HepG2 (cell line): ENCODE measurements around the gene ITM2B. TPM values are rescaled to one million over a fixed set of nuclear protein-coding genes. Genes with fewer than 3 reads are reported as not detected.

Experiments
- ARNTL ChIP-seq: sonication (generic); formaldehyde crosslinking; IDR thresholded peaks from 2 replicates; pipeline ENCODE4 v1.4.0; 2020; ENCODE audit warnings: mild to moderate bottlenecking, missing genetic modification reagents
- HMG20B ChIP-seq: conservative IDR thresholded peaks from 2 replicates; pipeline ENCODE4 v1.6.1; 2016; ENCODE audit warnings: missing genetic modification reagents, missing compliant biosample characterization
- MEIS1 ChIP-seq: sonication (generic); formaldehyde crosslinking; IDR thresholded peaks from 2 replicates; pipeline ENCODE4 v1.9.0; 2021; ENCODE audit warnings: mild to moderate bottlenecking, missing genetic modification reagents, moderate library complexity, borderline replicate concordance
- MIXL1 ChIP-seq: IDR thresholded peaks from 2 replicates; pipeline ENCODE4 v1.6.1; 2016
- MTA1 ChIP-seq: sonication (generic); formaldehyde crosslinking; IDR thresholded peaks from 2 replicates; pipeline ENCODE4 v1.4.0; 2020; ENCODE audit warnings: missing genetic modification reagents, mild to moderate bottlenecking, borderline replicate concordance
- RFXAP ChIP-seq: sonication (generic); formaldehyde crosslinking; IDR thresholded peaks from 2 replicates; pipeline ENCODE4 v1.4.0; 2020; ENCODE audit warnings: missing genetic modification reagents, borderline replicate concordance
- SALL1 ChIP-seq: sonication (generic); formaldehyde crosslinking; IDR thresholded peaks from 2 replicates; pipeline ENCODE4 v1.8.0; 2022; ENCODE audit warnings: mild to moderate bottlenecking, missing genetic modification reagents
- TARDBP ChIP-seq: sonication (generic); formaldehyde crosslinking; IDR thresholded peaks from 2 replicates; pipeline ENCODE4 v1.8.0; 2022; ENCODE audit warnings: mild to moderate bottlenecking, missing genetic modification reagents
- TEAD2 ChIP-seq: sonication (generic); formaldehyde crosslinking; IDR thresholded peaks from 2 replicates; pipeline ENCODE4 v1.9.0; 2021; ENCODE audit warnings: missing genetic modification reagents
- TEAD3 ChIP-seq: optimal IDR thresholded peaks from 2 replicates; pipeline ENCODE3; 2016; ENCODE audit warnings: borderline replicate concordance
- ZFP41 ChIP-seq: sonication (generic); formaldehyde crosslinking; IDR thresholded peaks from 2 replicates; pipeline ENCODE4 v1.4.0; 2020; ENCODE audit warnings: mild to moderate bottlenecking, missing genetic modification reagents, borderline replicate concordance
- ZNF24 ChIP-seq: fragments of 450-650 bp; IDR thresholded peaks from 2 replicates; pipeline ENCODE4 v1.6.1; 2017; ENCODE audit warnings: antibody characterized with exemption, mild to moderate bottlenecking
- ZNF317 ChIP-seq: sonication (generic); formaldehyde crosslinking; IDR thresholded peaks from 2 replicates; pipeline ENCODE4 v1.5.0; 2020; ENCODE audit warnings: mild to moderate bottlenecking, missing genetic modification reagents
- polyA plus RNA-seq, 8 experiments: library from polyadenylated mRNA; depleted of rRNA in 3 of 8; stranded (reverse) in 7 of 8; unstranded in 1 of 8; fragments of >200 nt; fragmentation: Illumina TruSeq in 4 of 8; extraction: Trizol in 4 of 8; gene quantifications; 2 replicates each; pipeline versions ENCODE4 v1.2.1 to v1.2.3, GENCODE V29; 2011 to 2016; ENCODE audit warnings: low read depth in 4 of 8, missing spikeins in 1 of 8, mixed read lengths in 1 of 8; ENCODE audit not compliant: insufficient read depth in 1 of 8
- total RNA-seq, 5 experiments: library from RNA; depleted of rRNA; stranded (reverse); fragments of >200 nt; fragmentation: Illumina TruSeq; extraction: Trizol; gene quantifications; 2 replicates each; pipeline ENCODE4 v1.2.3, GENCODE V29; 2016; ENCODE audit warnings: low read depth in 1 of 5
- TF ChIP-seq, protein P1 (sequence below): sonication (generic); formaldehyde crosslinking; IDR thresholded peaks from 2 replicates; pipeline ENCODE4 v1.4.0; 2020; ENCODE audit warnings: missing genetic modification reagents, mild to moderate bottlenecking, borderline replicate concordance
- TF ChIP-seq, protein P2 (sequence below): sonication (generic); formaldehyde crosslinking; conservative IDR thresholded peaks from 2 replicates; pipeline ENCODE4 v1.4.0; 2020; ENCODE audit warnings: mild to moderate bottlenecking, missing genetic modification reagents, moderate library complexity
- TF ChIP-seq, protein P3 (sequence below): IDR thresholded peaks from 2 replicates; pipeline ENCODE4 v1.6.1; 2012; ENCODE audit warnings: inconsistent platforms
- TF ChIP-seq, protein P4 (sequence below): sonication (generic); formaldehyde crosslinking; IDR thresholded peaks from 2 replicates; pipeline ENCODE4 v1.8.0; 2022; ENCODE audit warnings: mild to moderate bottlenecking, missing genetic modification reagents
- TF ChIP-seq, protein P5 (sequence below): sonication (generic); formaldehyde crosslinking; IDR thresholded peaks from 2 replicates; pipeline ENCODE4 v1.4.0; 2020; ENCODE audit warnings: missing genetic modification reagents
- TF ChIP-seq, protein P6 (sequence below): IDR thresholded peaks from 2 replicates; pipeline ENCODE4 v1.6.1; 2016; ENCODE audit warnings: mild to moderate bottlenecking

The ITM2B gene
- total and polyA plus RNA-seq, 2 of the 13 experiments (the other 11 are each of a cell fraction or from before 2014, with no cell fraction given) = 158 to 373 TPM

DNA sequence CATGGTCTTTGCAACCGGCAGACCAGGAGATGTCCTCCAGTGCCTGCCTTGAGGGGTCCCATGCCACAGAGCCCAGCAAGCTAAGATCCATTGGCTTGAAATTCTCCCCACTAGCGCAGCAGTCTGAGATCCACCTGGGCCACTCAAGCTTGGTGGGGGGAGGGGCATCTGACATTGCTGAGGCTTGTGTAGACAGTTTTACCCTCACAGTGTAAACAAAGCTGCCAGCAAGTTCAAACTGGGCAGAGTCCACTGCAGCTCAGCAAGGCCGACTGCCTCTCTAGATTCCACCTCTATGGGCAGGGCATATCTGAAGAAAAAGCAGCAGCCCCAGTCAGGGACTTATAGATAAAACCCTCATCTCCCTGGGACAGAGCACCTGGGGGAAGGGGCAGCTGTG is 32.0 kb upstream of the ITM2B start (continued):
- TF ChIP-seq, protein P1, sequence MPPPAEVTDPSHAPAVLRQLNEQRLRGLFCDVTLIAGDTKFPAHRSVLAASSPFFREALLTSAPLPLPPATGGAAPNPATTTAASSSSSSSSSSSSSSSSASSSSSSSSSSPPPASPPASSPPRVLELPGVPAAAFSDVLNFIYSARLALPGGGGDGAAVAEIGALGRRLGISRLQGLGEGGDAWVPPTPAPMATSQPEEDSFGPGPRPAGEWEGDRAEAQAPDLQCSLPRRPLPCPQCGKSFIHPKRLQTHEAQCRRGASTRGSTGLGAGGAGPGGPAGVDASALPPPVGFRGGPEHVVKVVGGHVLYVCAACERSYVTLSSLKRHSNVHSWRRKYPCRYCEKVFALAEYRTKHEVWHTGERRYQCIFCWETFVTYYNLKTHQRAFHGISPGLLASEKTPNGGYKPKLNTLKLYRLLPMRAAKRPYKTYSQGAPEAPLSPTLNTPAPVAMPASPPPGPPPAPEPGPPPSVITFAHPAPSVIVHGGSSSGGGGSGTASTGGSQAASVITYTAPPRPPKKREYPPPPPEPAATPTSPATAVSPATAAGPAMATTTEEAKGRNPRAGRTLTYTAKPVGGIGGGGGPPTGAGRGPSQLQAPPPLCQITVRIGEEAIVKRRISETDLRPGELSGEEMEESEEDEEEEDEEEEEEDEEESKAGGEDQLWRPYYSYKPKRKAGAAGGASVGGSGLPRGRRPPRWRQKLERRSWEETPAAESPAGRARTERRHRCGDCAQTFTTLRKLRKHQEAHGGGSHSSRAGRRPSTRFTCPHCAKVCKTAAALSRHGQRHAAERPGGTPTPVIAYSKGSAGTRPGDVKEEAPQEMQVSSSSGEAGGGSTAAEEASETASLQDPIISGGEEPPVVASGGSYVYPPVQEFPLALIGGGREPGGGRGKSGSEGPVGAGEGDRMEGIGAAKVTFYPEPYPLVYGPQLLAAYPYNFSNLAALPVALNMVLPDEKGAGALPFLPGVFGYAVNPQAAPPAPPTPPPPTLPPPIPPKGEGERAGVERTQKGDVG (CRISPR knock-in tag) = 0 out of 2 replicates have a peak, but pooled peaks have one; percentile 39
- TF ChIP-seq HMG20B (CRISPR knock-in tag) (no peak), SALL1 (CRISPR knock-in tag) (peak; percentile 96), TARDBP (peak; percentile 86), TEAD3 (CRISPR knock-in tag) (peak; percentile 73), ZNF24 (0 out of 2 replicates have a peak, but pooled peaks have one; percentile 36), MEIS1 (CRISPR knock-in tag) (peak; percentile 75; the same call in 1 of the 2 replicates), ZNF317 (CRISPR knock-in tag) (peak; percentile 71), MIXL1 (CRISPR knock-in tag) (0 out of 2 replicates have a peak, but pooled peaks have one; percentile 20), TEAD2 (no peak), ZFP41 (CRISPR knock-in tag) (no peak), RFXAP (CRISPR knock-in tag) (peak; percentile 41; the same call in 1 of the 2 replicates), ARNTL (CRISPR knock-in tag) (peak; percentile 66), MTA1 (CRISPR knock-in tag) (peak; percentile 92)
- TF ChIP-seq, protein P2, sequence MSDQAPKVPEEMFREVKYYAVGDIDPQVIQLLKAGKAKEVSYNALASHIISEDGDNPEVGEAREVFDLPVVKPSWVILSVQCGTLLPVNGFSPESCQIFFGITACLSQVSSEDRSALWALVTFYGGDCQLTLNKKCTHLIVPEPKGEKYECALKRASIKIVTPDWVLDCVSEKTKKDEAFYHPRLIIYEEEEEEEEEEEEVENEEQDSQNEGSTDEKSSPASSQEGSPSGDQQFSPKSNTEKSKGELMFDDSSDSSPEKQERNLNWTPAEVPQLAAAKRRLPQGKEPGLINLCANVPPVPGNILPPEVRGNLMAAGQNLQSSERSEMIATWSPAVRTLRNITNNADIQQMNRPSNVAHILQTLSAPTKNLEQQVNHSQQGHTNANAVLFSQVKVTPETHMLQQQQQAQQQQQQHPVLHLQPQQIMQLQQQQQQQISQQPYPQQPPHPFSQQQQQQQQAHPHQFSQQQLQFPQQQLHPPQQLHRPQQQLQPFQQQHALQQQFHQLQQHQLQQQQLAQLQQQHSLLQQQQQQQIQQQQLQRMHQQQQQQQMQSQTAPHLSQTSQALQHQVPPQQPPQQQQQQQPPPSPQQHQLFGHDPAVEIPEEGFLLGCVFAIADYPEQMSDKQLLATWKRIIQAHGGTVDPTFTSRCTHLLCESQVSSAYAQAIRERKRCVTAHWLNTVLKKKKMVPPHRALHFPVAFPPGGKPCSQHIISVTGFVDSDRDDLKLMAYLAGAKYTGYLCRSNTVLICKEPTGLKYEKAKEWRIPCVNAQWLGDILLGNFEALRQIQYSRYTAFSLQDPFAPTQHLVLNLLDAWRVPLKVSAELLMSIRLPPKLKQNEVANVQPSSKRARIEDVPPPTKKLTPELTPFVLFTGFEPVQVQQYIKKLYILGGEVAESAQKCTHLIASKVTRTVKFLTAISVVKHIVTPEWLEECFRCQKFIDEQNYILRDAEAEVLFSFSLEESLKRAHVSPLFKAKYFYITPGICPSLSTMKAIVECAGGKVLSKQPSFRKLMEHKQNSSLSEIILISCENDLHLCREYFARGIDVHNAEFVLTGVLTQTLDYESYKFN (CRISPR knock-in tag) = peak; percentile 97
- TF ChIP-seq, protein P3, sequence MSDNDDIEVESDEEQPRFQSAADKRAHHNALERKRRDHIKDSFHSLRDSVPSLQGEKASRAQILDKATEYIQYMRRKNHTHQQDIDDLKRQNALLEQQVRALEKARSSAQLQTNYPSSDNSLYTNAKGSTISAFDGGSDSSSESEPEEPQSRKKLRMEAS = peak; percentile 62
- TF ChIP-seq, protein P4, sequence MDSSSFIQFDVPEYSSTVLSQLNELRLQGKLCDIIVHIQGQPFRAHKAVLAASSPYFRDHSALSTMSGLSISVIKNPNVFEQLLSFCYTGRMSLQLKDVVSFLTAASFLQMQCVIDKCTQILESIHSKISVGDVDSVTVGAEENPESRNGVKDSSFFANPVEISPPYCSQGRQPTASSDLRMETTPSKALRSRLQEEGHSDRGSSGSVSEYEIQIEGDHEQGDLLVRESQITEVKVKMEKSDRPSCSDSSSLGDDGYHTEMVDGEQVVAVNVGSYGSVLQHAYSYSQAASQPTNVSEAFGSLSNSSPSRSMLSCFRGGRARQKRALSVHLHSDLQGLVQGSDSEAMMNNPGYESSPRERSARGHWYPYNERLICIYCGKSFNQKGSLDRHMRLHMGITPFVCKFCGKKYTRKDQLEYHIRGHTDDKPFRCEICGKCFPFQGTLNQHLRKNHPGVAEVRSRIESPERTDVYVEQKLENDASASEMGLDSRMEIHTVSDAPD (CRISPR knock-in tag) = 0 out of 2 replicates have a peak, but pooled peaks have one; percentile 19
- TF ChIP-seq, protein P5, sequence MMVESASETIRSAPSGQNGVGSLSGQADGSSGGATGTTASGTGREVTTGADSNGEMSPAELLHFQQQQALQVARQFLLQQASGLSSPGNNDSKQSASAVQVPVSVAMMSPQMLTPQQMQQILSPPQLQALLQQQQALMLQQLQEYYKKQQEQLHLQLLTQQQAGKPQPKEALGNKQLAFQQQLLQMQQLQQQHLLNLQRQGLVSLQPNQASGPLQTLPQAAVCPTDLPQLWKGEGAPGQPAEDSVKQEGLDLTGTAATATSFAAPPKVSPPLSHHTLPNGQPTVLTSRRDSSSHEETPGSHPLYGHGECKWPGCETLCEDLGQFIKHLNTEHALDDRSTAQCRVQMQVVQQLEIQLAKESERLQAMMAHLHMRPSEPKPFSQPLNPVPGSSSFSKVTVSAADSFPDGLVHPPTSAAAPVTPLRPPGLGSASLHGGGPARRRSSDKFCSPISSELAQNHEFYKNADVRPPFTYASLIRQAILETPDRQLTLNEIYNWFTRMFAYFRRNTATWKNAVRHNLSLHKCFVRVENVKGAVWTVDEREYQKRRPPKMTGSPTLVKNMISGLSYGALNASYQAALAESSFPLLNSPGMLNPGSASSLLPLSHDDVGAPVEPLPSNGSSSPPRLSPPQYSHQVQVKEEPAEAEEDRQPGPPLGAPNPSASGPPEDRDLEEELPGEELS (CRISPR knock-in tag) = peak; percentile 85
- TF ChIP-seq, protein P6, sequence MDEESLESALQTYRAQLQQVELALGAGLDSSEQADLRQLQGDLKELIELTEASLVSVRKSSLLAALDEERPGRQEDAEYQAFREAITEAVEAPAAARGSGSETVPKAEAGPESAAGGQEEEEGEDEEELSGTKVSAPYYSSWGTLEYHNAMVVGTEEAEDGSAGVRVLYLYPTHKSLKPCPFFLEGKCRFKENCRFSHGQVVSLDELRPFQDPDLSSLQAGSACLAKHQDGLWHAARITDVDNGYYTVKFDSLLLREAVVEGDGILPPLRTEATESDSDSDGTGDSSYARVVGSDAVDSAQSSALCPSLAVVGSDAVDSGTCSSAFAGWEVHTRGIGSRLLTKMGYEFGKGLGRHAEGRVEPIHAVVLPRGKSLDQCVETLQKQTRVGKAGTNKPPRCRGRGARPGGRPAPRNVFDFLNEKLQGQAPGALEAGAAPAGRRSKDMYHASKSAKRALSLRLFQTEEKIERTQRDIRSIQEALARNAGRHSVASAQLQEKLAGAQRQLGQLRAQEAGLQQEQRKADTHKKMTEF = peak; percentile 56
